Vagina (tissue), 2 donors: ENCODE measurements around the gene UBE2E2. TPM values are rescaled to one million over a fixed set of nuclear protein-coding genes. Genes with fewer than 3 reads are reported as not detected.

Experiments used
- DNase-seq, 2 donors: peaks; one replicate each; pipeline ENCODE4 v3.0.0-alpha.2; 2017; ENCODE audit errors: extremely low spot score in 2 of 2
- H3K27ac ChIP-seq: fragments of 200-600 bp; sonication (generic); one replicate; pipeline ENCODE4 v1.5.1; 2019
- H3K27me3 ChIP-seq: fragments of 200-600 bp; sonication (generic); one replicate; pipeline ENCODE4 v1.5.1; 2019
- H3K36me3 ChIP-seq, 2 donors: fragments of 200-600 bp; sonication (generic); one replicate each; pipeline ENCODE4 v1.5.1; 2017 to 2019
- H3K4me1 ChIP-seq: fragments of 200-600 bp; sonication (generic); one replicate; pipeline ENCODE4 v1.5.1; 2019
- H3K4me3 ChIP-seq, 2 donors: fragments of 200-600 bp; sonication (generic); 1 replicate in 1 of 2; 2 replicates in 1 of 2; pipeline ENCODE4 v1.5.1; 2016 to 2019
- H3K9me3 ChIP-seq: fragments of 200-600 bp; sonication (generic); one replicate; pipeline ENCODE4 v1.5.1; 2019
- CTCF ChIP-seq, 3 experiments: fragments of 450-650 bp in 2 of 3; fragments of 200-600 bp in 1 of 3; sonication (generic) in 1 of 3; IDR thresholded peaks; one replicate each; pipeline ENCODE4 v1.5.1; 2017 to 2019; ENCODE audit warnings: antibody characterized with exemption in 3 of 3, mild to moderate bottlenecking in 2 of 3, moderate library complexity in 2 of 3
- POLR2A ChIP-seq, 2 donors: fragments of 450-650 bp; IDR thresholded peaks; one replicate each; pipeline ENCODE4 v1.6.1; 2017; ENCODE audit warnings: antibody characterized with exemption in 2 of 2, mild to moderate bottlenecking in 2 of 2, moderate library complexity in 2 of 2
- POLR2AphosphoS5 ChIP-seq, 2 donors: sonication (generic); formaldehyde crosslinking; IDR thresholded peaks; one replicate each; pipeline ENCODE4 v1.9.0; 2017; ENCODE audit warnings: antibody characterized with exemption in 2 of 2, mild to moderate bottlenecking in 2 of 2, low read depth in 1 of 2; ENCODE audit not compliant: insufficient read depth in 1 of 2
- intact Hi-C: fragments of 100-400 bp; cut with DNase I; formaldehyde crosslinking; loops from one replicate; pipeline ENCODE4 v1.15.1; 2023
- total RNA-seq: library from RNA; depleted of rRNA; stranded (reverse); fragments of >200 nt; gene quantifications from one replicate; pipeline ENCODE4 v1.2.3, GENCODE V29; 2016

The UBE2E2 gene
- total RNA-seq, 1 donor from 2014 or later = 31.2 TPM

- no peaks in the 10 kb centered on the region for H3K9me3 ChIP-seq
- H3K4me3 ChIP-seq = no peak overlapping the region
- TF ChIP-seq POLR2AphosphoS5 (IDR thresholded peaks at IDR 0.05; ENCODE audit: insufficient read depth in 1 of 2, low read depth in 1 of 2) (no peak), CTCF (IDR thresholded peaks at IDR 0.05) (no peak), POLR2A (IDR thresholded peaks at IDR 0.05) (no peak)
- H3K36me3 ChIP-seq = no peaks in the 10 kb centered on the region
- intact Hi-C loops = no loop called here
- H3K27ac ChIP-seq = no peak overlapping the region
- H3K4me1 ChIP-seq = peaks cover 12% of the 10 kb centered on the region
- H3K27me3 ChIP-seq = no peaks in the 10 kb centered on the region
- no peak for DNase-seq
Observed at GRCh38 chr3:23219552-23219951, 16.4 kb downstream of the UBE2E2 start.

GRCh38 chr3:23221136-23221535, 18.0 kb downstream of the UBE2E2 start:
- Histone ChIP-seq H3K4me1 (peaks cover 12% of the 10 kb centered on the region), H3K27me3 (no peaks in the 10 kb centered on the region), H3K4me3 (no peak overlapping the region), H3K36me3 (no peaks in the 10 kb centered on the region), H3K9me3 (no peaks in the 10 kb centered on the region), H3K27ac (no peak overlapping the region)
- DNase-seq = no peak
- intact Hi-C loops = no loop called here
- TF ChIP-seq POLR2A (IDR thresholded peaks at IDR 0.05) (no peak), CTCF (IDR thresholded peaks at IDR 0.05) (no peak), POLR2AphosphoS5 (IDR thresholded peaks at IDR 0.05; ENCODE audit: insufficient read depth in 1 of 2, low read depth in 1 of 2) (no peak)

GRCh38 chr3:23232016-23232415, 28.9 kb downstream of the UBE2E2 start:
- Histone ChIP-seq H3K36me3 (no peaks in the 10 kb centered on the region), H3K4me1 (no peaks in the 10 kb centered on the region), H3K27ac (no peak overlapping the region), H3K9me3 (no peaks in the 10 kb centered on the region), H3K4me3 (no peak overlapping the region), H3K27me3 (no peaks in the 10 kb centered on the region)
- TF ChIP-seq CTCF (IDR thresholded peaks at IDR 0.05) (no peak), POLR2A (IDR thresholded peaks at IDR 0.05) (no peak), POLR2AphosphoS5 (IDR thresholded peaks at IDR 0.05; ENCODE audit: insufficient read depth in 1 of 2, low read depth in 1 of 2) (no peak)
- DNase-seq = no peak
- intact Hi-C loops = no loop called here

GRCh38 chr3:23232854-23233253, 29.7 kb downstream of the UBE2E2 start:
- Histone ChIP-seq H3K36me3 (no peaks in the 10 kb centered on the region), H3K4me3 (no peak overlapping the region), H3K4me1 (no peaks in the 10 kb centered on the region), H3K27me3 (no peaks in the 10 kb centered on the region), H3K27ac (no peak overlapping the region), H3K9me3 (no peaks in the 10 kb centered on the region)
- TF ChIP-seq POLR2A (IDR thresholded peaks at IDR 0.05) (no peak), CTCF (IDR thresholded peaks at IDR 0.05) (no peak), POLR2AphosphoS5 (IDR thresholded peaks at IDR 0.05; ENCODE audit: insufficient read depth in 1 of 2, low read depth in 1 of 2) (no peak)
- DNase-seq = no peak
- intact Hi-C loops = no loop called here

- Histone ChIP-seq H3K4me1 (no peaks in the 10 kb centered on the region), H3K36me3 (no peaks in the 10 kb centered on the region), H3K4me3 (no peak overlapping the region), H3K27ac (no peak overlapping the region), H3K9me3 (no peaks in the 10 kb centered on the region), H3K27me3 (no peaks in the 10 kb centered on the region)
- DNase-seq = no peak
- intact Hi-C loops = no loop called here
- TF ChIP-seq CTCF (IDR thresholded peaks at IDR 0.05) (no peak), POLR2A (IDR thresholded peaks at IDR 0.05) (no peak)
Observed at GRCh38 chr3:23235264-23235663, 32.1 kb downstream of the UBE2E2 start.
